ENCODE data around the gene PTPRJ.

DNA sequence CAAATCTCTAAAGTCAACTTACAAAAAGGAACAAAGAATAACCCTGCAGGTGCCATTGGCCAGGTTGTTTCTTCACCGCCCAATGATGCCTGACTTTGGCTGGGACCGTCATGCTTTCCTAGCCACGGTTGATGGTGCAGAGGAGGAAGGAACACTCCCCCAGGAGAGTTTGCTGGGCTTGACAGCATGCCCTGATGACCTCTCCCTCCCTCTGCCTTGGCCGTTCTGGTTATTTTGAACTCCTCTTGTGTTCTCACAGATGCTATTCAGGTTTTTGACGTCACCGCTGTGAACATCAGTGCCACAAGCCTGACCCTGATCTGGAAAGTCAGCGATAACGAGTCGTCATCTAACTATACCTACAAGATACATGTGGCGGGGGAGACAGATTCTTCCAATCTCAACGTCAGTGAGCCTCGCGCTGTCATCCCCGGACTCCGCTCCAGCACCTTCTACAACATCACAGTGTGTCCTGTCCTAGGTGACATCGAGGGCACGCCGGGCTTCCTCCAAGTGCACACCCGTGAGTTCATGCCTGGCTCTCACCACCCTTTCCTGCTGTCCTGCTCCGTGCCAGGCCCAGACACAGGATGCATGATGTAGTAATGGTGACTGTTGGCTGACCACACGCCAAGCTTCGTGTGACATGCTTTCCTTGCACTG, 147.3 kb downstream of the PTPRJ start:
- TF ChIP-seq, protein P1, sequence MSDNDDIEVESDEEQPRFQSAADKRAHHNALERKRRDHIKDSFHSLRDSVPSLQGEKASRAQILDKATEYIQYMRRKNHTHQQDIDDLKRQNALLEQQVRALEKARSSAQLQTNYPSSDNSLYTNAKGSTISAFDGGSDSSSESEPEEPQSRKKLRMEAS (IDR thresholded peaks at IDR 0.05; ENCODE audit: low read depth, low read length) = no peak
- TF ChIP-seq, protein P2, sequence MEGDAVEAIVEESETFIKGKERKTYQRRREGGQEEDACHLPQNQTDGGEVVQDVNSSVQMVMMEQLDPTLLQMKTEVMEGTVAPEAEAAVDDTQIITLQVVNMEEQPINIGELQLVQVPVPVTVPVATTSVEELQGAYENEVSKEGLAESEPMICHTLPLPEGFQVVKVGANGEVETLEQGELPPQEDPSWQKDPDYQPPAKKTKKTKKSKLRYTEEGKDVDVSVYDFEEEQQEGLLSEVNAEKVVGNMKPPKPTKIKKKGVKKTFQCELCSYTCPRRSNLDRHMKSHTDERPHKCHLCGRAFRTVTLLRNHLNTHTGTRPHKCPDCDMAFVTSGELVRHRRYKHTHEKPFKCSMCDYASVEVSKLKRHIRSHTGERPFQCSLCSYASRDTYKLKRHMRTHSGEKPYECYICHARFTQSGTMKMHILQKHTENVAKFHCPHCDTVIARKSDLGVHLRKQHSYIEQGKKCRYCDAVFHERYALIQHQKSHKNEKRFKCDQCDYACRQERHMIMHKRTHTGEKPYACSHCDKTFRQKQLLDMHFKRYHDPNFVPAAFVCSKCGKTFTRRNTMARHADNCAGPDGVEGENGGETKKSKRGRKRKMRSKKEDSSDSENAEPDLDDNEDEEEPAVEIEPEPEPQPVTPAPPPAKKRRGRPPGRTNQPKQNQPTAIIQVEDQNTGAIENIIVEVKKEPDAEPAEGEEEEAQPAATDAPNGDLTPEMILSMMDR (IDR thresholded peaks at IDR 0.05; ENCODE audit: low read depth, low read length) = no peak
- TF ChIP-seq POLR2A (IDR thresholded peaks at IDR 0.05; ENCODE audit: extremely low read depth, insufficient read length) = no peak
